HepG2 (cell line): ENCODE data around the gene SLC34A3. TPM values are rescaled to one million over a fixed set of nuclear protein-coding genes. Genes with fewer than 3 reads are reported as not detected.

Experiments used
- EHMT2 ChIP-seq: fragments of 200-600 bp; sonication (generic); IDR thresholded peaks from 2 replicates; pipeline ENCODE4 v1.7.0; 2017; ENCODE audit warnings: antibody characterized with exemption, low read depth, low read length, borderline replicate concordance
- FOXO1 ChIP-seq: sonication (generic); formaldehyde crosslinking; IDR thresholded peaks from 2 replicates; pipeline ENCODE4 v1.4.0; 2020; ENCODE audit warnings: missing genetic modification reagents
- HES4 ChIP-seq: sonication (generic); formaldehyde crosslinking; IDR thresholded peaks from 2 replicates; pipeline ENCODE4 v1.9.0; 2021; ENCODE audit warnings: mild to moderate bottlenecking, missing genetic modification reagents, borderline replicate concordance
- MIER3 ChIP-seq: IDR thresholded peaks from 2 replicates; pipeline ENCODE4 v1.6.1; 2016; ENCODE audit warnings: missing compliant biosample characterization, borderline replicate concordance
- PRPF4 ChIP-seq: fragments of 200-400 bp; formaldehyde crosslinking; IDR thresholded peaks from 2 replicates; pipeline ENCODE4 v1.6.1; 2016; ENCODE audit warnings: low read length, low read depth; ENCODE audit not compliant: poor library complexity, severe bottlenecking
- SALL1 ChIP-seq: sonication (generic); formaldehyde crosslinking; IDR thresholded peaks from 2 replicates; pipeline ENCODE4 v1.8.0; 2022; ENCODE audit warnings: mild to moderate bottlenecking, missing genetic modification reagents
- SMARCC2 ChIP-seq: fragments of 450-650 bp; IDR thresholded peaks from 2 replicates; pipeline ENCODE4 v1.6.1; 2017; ENCODE audit warnings: antibody characterized with exemption, mild to moderate bottlenecking
- THYN1 ChIP-seq: sonication (generic); formaldehyde crosslinking; IDR thresholded peaks from 2 replicates; pipeline ENCODE4 v1.8.1; 2023; ENCODE audit warnings: low read depth, mild to moderate bottlenecking, moderate library complexity, missing genetic modification reagents, borderline replicate concordance
- ZBTB20 ChIP-seq: sonication (generic); formaldehyde crosslinking; IDR thresholded peaks from 2 replicates; pipeline ENCODE4 v1.8.1; 2023; ENCODE audit warnings: missing genetic modification reagents, low read depth, mild to moderate bottlenecking, borderline replicate concordance
- ZBTB34 ChIP-seq: sonication (generic); formaldehyde crosslinking; IDR thresholded peaks from 2 replicates; pipeline ENCODE4 v1.8.0; 2022; ENCODE audit warnings: mild to moderate bottlenecking, missing genetic modification reagents
- ZMAT5 ChIP-seq: sonication (generic); formaldehyde crosslinking; IDR thresholded peaks from 2 replicates; pipeline ENCODE4 v1.5.0; 2020; ENCODE audit warnings: mild to moderate bottlenecking, low read depth, missing genetic modification reagents, borderline replicate concordance
- ZNF607 ChIP-seq: sonication (generic); formaldehyde crosslinking; IDR thresholded peaks from 2 replicates; pipeline ENCODE4 v1.5.1; 2020; ENCODE audit warnings: missing genetic modification reagents, mild to moderate bottlenecking, borderline replicate concordance
- ZNF781 ChIP-seq: sonication (generic); formaldehyde crosslinking; IDR thresholded peaks from 2 replicates; pipeline ENCODE4 v1.5.1; 2020; ENCODE audit warnings: borderline replicate concordance, mild to moderate bottlenecking, missing genetic modification reagents; ENCODE audit errors: not compliant biosample characterization
- ZSCAN21 ChIP-seq: sonication (generic); formaldehyde crosslinking; IDR thresholded peaks from 2 replicates; pipeline ENCODE4 v1.8.0; 2022; ENCODE audit warnings: mild to moderate bottlenecking, missing genetic modification reagents, moderate library complexity, borderline replicate concordance
- ZSCAN22 ChIP-seq: sonication (generic); formaldehyde crosslinking; IDR thresholded peaks from 2 replicates; pipeline ENCODE4 v1.4.0; 2020; ENCODE audit warnings: mild to moderate bottlenecking, missing genetic modification reagents
- polyA plus RNA-seq, 8 experiments: library from polyadenylated mRNA; depleted of rRNA in 3 of 8; stranded (reverse) in 7 of 8; unstranded in 1 of 8; fragments of >200 nt; fragmentation: Illumina TruSeq in 4 of 8; extraction: Trizol in 4 of 8; gene quantifications; 2 replicates each; pipeline versions ENCODE4 v1.2.1 to v1.2.3, GENCODE V29; 2011 to 2016; ENCODE audit warnings: low read depth in 4 of 8, missing spikeins in 1 of 8, mixed read lengths in 1 of 8; ENCODE audit not compliant: insufficient read depth in 1 of 8
- total RNA-seq, 5 experiments: library from RNA; depleted of rRNA; stranded (reverse); fragments of >200 nt; fragmentation: Illumina TruSeq; extraction: Trizol; gene quantifications; 2 replicates each; pipeline ENCODE4 v1.2.3, GENCODE V29; 2016; ENCODE audit warnings: low read depth in 1 of 5
- TF ChIP-seq, protein P1 (sequence below): sonication (generic); formaldehyde crosslinking; IDR thresholded peaks from 2 replicates; pipeline ENCODE4 v1.4.0; 2020; ENCODE audit warnings: missing genetic modification reagents, borderline replicate concordance
- TF ChIP-seq, protein P2 (sequence below): sonication (generic); formaldehyde crosslinking; IDR thresholded peaks from 2 replicates; pipeline ENCODE4 v1.4.0; 2020; ENCODE audit warnings: missing genetic modification reagents, low read depth, mild to moderate bottlenecking, borderline replicate concordance
- TF ChIP-seq, protein P3 (sequence below): sonication (generic); formaldehyde crosslinking; conservative IDR thresholded peaks from 2 replicates; pipeline ENCODE4 v1.4.0; 2020; ENCODE audit warnings: missing genetic modification reagents
- TF ChIP-seq, protein P4 (sequence below): sonication (generic); formaldehyde crosslinking; IDR thresholded peaks from 2 replicates; pipeline ENCODE4 v1.4.0; 2020; ENCODE audit warnings: missing genetic modification reagents

SLC34A3 gene
- total and polyA plus RNA-seq, 2 of the 13 experiments (the other 11 are each of a cell fraction or from before 2014, with no cell fraction given), result 0.07 to 1.0 TPM

GRCh38 chr9:137254624-137255447 lies 24.1 kb downstream of the SLC34A3 start, which contains the start of gene NELFB (continued):
- TF ChIP-seq SALL1, result peak; percentile 72
- TF ChIP-seq HES4 (CRISPR knock-in tag), result no peak
- peak; percentile 28 for TF ChIP-seq ZNF781 (CRISPR knock-in tag)
- no peak for TF ChIP-seq ZSCAN22 (CRISPR knock-in tag)
- no peak for TF ChIP-seq SMARCC2
- no peak for TF ChIP-seq ZBTB34 (CRISPR knock-in tag)
- no peak for TF ChIP-seq THYN1 (CRISPR knock-in tag)
- TF ChIP-seq, protein P1, sequence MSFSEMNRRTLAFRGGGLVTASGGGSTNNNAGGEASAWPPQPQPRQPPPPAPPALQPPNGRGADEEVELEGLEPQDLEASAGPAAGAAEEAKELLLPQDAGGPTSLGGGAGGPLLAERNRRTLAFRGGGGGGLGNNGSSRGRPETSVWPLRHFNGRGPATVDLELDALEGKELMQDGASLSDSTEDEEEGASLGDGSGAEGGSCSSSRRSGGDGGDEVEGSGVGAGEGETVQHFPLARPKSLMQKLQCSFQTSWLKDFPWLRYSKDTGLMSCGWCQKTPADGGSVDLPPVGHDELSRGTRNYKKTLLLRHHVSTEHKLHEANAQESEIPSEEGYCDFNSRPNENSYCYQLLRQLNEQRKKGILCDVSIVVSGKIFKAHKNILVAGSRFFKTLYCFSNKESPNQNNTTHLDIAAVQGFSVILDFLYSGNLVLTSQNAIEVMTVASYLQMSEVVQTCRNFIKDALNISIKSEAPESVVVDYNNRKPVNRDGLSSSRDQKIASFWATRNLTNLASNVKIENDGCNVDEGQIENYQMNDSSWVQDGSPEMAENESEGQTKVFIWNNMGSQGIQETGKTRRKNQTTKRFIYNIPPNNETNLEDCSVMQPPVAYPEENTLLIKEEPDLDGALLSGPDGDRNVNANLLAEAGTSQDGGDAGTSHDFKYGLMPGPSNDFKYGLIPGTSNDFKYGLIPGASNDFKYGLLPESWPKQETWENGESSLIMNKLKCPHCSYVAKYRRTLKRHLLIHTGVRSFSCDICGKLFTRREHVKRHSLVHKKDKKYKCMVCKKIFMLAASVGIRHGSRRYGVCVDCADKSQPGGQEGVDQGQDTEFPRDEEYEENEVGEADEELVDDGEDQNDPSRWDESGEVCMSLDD (CRISPR knock-in tag), result 0 out of 2 replicates have a peak, but pooled peaks have one; percentile 4
- TF ChIP-seq, protein P2, sequence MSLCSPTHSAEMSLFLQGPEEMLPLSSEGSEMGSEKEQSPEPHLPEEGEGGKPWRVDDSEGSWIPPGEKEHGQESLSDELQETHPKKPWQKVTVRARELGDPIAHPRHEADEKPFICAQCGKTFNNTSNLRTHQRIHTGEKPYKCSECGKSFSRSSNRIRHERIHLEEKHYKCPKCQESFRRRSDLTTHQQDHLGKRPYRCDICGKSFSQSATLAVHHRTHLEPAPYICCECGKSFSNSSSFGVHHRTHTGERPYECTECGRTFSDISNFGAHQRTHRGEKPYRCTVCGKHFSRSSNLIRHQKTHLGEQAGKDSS (CRISPR knock-in tag), result no peak
- 0 out of 2 replicates have a peak, but pooled peaks have one; percentile 7 for TF ChIP-seq FOXO1 (CRISPR knock-in tag)
- no peak for TF ChIP-seq PRPF4
- no peak for TF ChIP-seq ZSCAN21 (CRISPR knock-in tag)
- peak; percentile 64; the same call in 1 of the 2 replicates for TF ChIP-seq ZBTB20 (CRISPR knock-in tag)
- no peak for TF ChIP-seq MIER3 (CRISPR knock-in tag)
- TF ChIP-seq ZNF607 (CRISPR knock-in tag), result peak; percentile 21; the same call in 1 of the 2 replicates
- TF ChIP-seq EHMT2, result no peak
- no peak for TF ChIP-seq ZMAT5 (CRISPR knock-in tag)
- TF ChIP-seq, protein P3, sequence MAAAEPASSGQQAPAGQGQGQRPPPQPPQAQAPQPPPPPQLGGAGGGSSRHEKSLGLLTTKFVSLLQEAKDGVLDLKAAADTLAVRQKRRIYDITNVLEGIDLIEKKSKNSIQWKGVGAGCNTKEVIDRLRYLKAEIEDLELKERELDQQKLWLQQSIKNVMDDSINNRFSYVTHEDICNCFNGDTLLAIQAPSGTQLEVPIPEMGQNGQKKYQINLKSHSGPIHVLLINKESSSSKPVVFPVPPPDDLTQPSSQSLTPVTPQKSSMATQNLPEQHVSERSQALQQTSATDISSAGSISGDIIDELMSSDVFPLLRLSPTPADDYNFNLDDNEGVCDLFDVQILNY (CRISPR knock-in tag), result no peak
- TF ChIP-seq, protein P4, sequence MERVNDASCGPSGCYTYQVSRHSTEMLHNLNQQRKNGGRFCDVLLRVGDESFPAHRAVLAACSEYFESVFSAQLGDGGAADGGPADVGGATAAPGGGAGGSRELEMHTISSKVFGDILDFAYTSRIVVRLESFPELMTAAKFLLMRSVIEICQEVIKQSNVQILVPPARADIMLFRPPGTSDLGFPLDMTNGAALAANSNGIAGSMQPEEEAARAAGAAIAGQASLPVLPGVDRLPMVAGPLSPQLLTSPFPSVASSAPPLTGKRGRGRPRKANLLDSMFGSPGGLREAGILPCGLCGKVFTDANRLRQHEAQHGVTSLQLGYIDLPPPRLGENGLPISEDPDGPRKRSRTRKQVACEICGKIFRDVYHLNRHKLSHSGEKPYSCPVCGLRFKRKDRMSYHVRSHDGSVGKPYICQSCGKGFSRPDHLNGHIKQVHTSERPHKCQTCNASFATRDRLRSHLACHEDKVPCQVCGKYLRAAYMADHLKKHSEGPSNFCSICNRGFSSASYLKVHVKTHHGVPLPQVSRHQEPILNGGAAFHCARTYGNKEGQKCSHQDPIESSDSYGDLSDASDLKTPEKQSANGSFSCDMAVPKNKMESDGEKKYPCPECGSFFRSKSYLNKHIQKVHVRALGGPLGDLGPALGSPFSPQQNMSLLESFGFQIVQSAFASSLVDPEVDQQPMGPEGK, result 0 out of 2 replicates have a peak, but pooled peaks have one; percentile 58
